ENCODE results near the gene CCDC92B.
"Not testable (repeated sequence)": the region's sequence is repeated elsewhere in the genome, so short reads cannot be mapped to it uniquely, and the experiment has no call there.

CCDC92B gene

DNA sequence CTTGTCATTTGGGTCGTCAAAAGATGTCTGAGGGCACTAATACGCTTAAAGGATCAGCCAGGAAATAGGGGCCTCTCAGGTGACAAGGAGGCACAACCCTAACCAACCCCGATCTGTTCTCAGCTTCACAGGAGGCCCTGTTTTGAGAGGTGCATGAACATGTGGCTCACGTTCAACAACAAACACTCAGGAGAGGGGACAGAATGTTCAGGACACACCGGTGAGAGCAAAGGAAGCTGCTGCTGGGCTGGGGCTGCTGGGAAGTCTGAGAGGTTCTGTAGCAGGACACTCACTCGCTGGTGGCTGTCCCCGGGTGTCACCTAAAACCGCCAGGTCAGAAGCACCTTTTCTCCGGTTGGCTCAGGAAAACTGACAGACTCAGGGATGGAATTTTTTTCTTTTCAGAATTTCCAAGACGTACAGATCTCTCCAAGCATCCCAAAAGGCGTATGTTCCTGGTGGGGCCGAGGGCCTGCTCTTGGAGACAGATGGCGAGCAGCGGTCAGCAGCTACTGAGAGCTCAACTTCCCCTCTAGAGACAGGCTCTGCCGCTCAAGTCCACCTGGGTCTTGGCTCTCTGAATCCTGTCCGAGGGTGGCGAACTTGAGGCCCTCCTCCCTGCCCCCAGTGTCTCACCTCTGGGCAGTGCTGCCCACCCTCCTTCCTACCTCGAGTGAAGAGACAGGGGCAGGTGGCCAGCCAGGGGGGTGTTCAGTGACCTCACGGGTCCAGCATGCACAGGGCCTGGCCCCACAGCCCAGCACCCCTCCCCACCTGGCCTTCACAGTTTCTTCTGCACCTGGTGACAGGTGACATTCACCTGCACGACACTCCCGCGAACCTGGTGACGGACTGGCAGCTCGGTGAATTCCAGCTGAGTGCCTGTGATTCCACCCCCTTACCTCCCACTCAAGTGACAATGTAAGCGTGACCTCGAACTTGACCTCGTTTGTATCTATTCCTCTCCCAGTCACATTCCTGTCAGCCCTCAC lies 60.8 kb downstream of the CCDC92B start:
- DNase-seq: no peak

DNA sequence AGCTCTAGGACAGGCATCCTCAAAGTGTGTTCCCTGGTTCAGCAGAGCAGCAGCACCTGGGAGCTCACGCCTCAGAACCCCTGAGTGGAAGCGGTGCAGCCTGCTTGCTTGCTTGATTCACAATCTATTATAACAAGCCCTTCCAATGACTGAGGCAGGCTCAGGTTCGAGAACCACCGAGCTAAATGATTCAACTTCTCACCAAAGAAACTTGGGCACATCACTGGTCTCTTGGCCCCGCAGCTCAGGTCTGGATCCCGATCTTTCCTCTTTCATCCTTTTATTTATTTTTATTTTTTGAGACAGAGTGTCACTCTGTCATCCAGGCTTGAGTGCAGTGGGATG lies 62.4 kb downstream of the CCDC92B start:
- DNase-seq: no peak

DNA sequence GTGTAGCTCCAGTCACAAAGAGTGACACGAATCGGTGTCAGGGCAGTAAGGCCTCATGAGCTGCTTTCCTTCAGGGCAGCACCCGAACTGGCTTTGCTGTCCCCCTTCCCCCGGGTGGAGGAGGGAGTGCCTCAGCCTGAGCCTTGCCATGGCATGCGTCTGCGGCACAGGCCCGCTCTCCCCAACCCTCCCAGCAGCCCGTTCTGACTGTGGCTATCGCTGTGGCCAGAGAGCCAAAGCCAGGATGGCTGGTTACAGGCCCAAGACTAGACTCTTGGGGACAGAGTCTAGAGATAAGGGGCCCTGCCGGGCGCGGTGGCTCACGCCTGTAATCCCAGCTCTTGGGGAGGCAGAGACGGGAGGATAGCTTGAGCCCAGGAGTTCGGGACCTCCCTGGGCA lies 63.8 kb downstream of the CCDC92B start:
- DNase-seq: no peak

DNA sequence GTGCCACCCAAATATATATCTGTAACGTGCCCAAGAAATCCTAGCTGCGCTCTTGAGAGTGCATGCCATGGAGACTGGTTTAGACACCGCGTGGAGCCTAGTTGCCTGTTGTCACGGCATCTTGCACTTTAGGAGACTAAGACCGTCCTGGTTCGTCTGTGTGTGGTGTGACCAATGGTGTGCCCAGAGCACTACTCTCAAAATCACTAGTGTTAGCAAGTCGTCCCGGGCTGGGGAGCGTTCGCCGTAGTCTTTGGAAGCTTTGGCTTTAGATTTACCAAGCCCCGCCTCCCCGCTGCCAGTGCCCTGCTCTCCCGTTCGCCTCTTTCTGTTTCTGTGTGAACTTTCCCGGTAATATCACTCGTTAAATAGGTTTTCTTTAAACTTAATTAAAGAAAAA lies 64.9 kb downstream of the CCDC92B start:
- DNase-seq: no peak

DNA sequence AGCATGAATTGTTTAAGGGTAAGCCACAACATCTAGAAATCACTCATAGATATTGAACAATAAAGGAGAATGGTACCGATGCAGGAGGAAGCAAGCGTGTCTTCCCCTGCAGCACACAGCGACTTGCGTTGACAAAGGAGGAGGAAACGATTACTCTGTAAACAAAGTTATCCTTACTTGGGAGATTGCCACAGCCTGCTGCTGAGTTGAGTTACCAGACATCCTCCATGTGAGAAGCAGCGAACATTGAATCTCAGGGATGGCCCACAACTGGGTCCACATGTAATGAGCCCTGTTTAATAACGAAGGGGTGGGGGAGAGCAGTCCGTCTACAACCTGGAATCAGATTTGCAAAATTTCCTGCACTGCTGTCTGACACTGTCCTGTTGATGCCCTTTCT lies 65.5 kb downstream of the CCDC92B start:
- no peak for DNase-seq

DNA sequence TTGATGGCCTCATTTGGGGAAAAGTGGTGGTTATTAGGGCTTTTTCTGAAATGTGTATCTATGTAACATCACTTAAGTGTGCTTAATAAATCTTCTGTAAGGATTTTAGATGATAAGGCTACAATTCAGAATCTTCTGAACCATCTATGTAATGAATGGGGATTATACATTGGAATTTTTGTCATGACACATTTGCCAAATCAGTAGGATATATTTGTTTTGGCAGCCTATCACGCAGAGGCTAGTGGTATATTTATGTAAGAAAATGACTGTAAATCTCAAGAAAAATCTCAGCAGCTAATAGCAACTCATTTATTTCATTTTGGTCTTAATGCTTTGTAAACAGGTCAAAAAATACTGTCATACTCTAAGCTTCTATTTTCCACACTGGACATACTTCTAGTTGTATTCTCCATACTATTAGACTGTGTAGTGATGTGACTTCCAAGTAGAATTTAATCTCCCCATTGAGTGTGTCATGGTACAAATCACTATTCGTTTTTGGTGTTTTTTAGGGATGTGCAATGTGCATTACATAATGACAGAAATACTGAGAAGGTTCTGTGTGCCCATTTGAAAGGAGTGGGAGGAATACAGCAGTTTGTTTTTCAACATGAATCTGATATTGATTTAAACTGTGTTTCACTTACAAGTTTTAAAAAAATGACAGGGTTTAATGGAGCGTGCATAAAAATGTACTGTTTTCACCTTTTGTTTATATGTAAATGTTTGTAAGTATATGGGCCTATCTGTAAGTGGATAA lies 67.1 kb downstream of the CCDC92B start:
- no peak for DNase-seq

DNA sequence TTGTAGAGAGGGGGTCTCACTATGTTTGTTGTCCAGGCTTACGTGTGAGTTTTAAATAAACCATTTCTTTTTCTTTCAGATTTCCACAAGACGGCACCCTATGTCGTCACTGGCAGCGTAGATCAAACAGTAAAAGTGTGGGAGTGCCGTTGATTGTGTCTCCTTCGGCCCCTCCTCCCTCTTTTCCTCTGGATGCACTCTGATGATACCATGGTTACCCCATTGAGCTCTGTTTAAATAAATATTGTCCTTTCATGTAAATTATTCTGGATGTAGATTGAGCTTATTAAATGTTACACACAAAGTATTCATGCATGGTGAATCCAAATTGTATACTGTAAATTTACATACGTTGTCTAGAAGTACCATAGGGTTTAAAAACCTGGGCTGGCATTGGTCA lies 67.8 kb downstream of the CCDC92B start:
- no peak for DNase-seq

DNA sequence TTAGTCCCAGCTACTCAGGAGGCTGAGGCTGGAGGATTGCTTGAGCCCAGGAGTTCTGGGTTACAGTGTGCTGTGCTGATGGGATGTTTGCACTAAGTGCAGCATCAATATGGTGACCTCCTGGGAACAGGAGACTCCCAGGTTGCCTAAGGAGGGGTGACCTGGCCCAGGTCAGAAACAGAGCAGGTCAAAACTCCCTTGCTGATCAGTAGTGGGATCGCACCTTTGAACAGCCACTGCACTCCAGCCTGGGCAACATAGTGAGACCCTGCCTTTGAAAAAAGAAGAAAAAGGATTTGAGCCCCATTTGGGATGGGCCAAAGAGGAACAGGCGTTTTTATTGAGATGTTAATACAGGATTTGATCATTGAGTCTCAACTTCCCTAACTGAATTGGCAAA lies 68.5 kb downstream of the CCDC92B start:
- no peak for DNase-seq

DNA sequence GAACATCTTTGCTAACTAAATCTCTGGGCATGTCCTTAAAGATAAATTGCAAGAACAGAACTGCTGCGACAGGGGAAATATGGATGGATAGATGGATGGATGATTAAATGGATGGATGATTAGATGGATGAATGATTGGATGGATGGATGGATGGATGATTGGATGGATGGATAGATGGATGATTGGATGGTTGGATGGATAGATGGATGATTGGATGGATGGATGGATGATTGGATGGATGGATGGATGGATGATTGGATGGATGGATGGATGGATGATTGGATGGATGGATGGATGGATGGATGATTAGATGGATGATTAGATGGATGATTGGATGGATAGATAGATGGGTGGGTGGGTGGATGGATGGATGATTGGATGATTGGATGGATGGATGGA lies 70.2 kb downstream of the CCDC92B start:
- not testable (repeated sequence) for DNase-seq
